GM12878 (cell line): Measurements from ENCODE around the gene ENOX1. TPM values are rescaled to one million over a fixed set of nuclear protein-coding genes. Genes with fewer than 3 reads are reported as not detected.

Experiments used
- ATAC-seq: fragments of 200-7000 bp; cut with Tn5 transposase; 3 replicates; pipeline ENCODE4 v1.9.1; 2020; ENCODE audit warnings: mild to moderate bottlenecking, moderate library complexity
- BruUV-seq: library from RNA; stranded (reverse); fragments of 400-500 nt; replicated peaks from 2 replicates; lab custom pipeline; 2021; lab: Mats Ljungman, UMichigan
- CTCF ChIA-PET: fragments of 300-600 bp; sonication (Branson Sonifier 250); formaldehyde crosslinking; extraction: SDS; loops from one replicate; lab custom pipeline; 2021; ENCODE audit warnings: inconsistent platforms; lab: Yijun Ruan, JAX
- POLR2A ChIA-PET: fragments of 350-600 bp; formaldehyde crosslinking; extraction: SDS; loops from one replicate; lab custom pipeline; 2021; ENCODE audit warnings: inconsistent platforms; lab: Charles Lee
- RAD21 ChIA-PET: fragments of 300-600 bp; sonication (Branson Sonifier 250); formaldehyde crosslinking; loops from one replicate; lab custom pipeline; 2023; ENCODE audit warnings: antibody characterized with exemption; ENCODE audit not compliant: unreplicated experiment; lab: Charles Lee
- SMC1A ChIA-PET: fragments of 300-600 bp; sonication (Branson Sonifier 250); formaldehyde crosslinking; loops from one replicate; lab custom pipeline; 2023; ENCODE audit not compliant: unreplicated experiment, uncharacterized antibody; lab: Charles Lee
- DNase-seq: peaks from one replicate; pipeline ENCODE4 v3.0.0-alpha.2; 2011; ENCODE audit warnings: low read depth, low spot score
- FAIRE-seq: peaks from 3 replicates; lab custom pipeline; 2011; peaks lifted over from hg19 to GRCh38; lab: Jason Lieb, UNC
- H2AFZ ChIP-seq: 2 replicates; pipeline ENCODE4 v1.6.0; 2011; ENCODE audit warnings: low read depth, low read length, control low read depth; ENCODE audit not compliant: control insufficient read depth
- H3K27ac ChIP-seq: 2 replicates; pipeline ENCODE4 v1.5.1; 2011; ENCODE audit warnings: control low read depth; ENCODE audit not compliant: control insufficient read depth, insufficient read depth
- H3K27me3 ChIP-seq, 2 experiments: replicated peaks in 1 of 2; 2 replicates each; pipeline versions ENCODE4 v1.6.0 to v1.6.1; 2011; ENCODE audit warnings: low read length in 1 of 2; ENCODE audit not compliant: control insufficient read depth in 2 of 2, insufficient read depth in 2 of 2
- H3K36me3 ChIP-seq, 2 experiments: 2 replicates each; pipeline ENCODE4 v1.5.1; 2011; ENCODE audit warnings: low read length in 1 of 2; ENCODE audit not compliant: control insufficient read depth in 2 of 2, insufficient read depth in 2 of 2
- H3K4me1 ChIP-seq: 2 replicates; pipeline ENCODE4 v1.6.1; 2011; ENCODE audit warnings: mild to moderate bottlenecking, low read length, moderate library complexity, mixed read lengths; ENCODE audit not compliant: control insufficient read depth, insufficient read depth
- H3K4me2 ChIP-seq: 2 replicates; pipeline ENCODE4 v1.6.0; 2011; ENCODE audit warnings: control low read depth; ENCODE audit not compliant: control insufficient read depth, insufficient read depth
- H3K4me3 ChIP-seq: fragments of 200-600 bp; sonication (generic); 2 replicates; pipeline ENCODE4 v1.5.1; 2016
- H3K79me2 ChIP-seq: 2 replicates; pipeline ENCODE4 v1.6.0; 2011; ENCODE audit warnings: low read length; ENCODE audit not compliant: control insufficient read depth, insufficient read depth
- H3K9ac ChIP-seq: 2 replicates; pipeline ENCODE4 v1.8.0; 2011; ENCODE audit warnings: low read length, control low read depth, mixed read lengths; ENCODE audit not compliant: control insufficient read depth, insufficient read depth
- H3K9me3 ChIP-seq: replicated peaks from 3 replicates; pipeline ENCODE4 v1.5.1; 2011; ENCODE audit warnings: mild to moderate bottlenecking, low read length; ENCODE audit not compliant: control insufficient read depth, insufficient read depth
- H4K20me1 ChIP-seq: 2 replicates; pipeline ENCODE4 v1.6.0; 2011; ENCODE audit not compliant: control insufficient read depth, insufficient read depth
- BACH1 ChIP-seq: fragments of 450-650 bp; IDR thresholded peaks from 2 replicates; pipeline ENCODE4 v1.6.1; 2017; ENCODE audit warnings: mild to moderate bottlenecking, borderline replicate concordance
- ESRRA ChIP-seq: IDR thresholded peaks from 2 replicates; pipeline ENCODE4 v1.6.1; 2012; ENCODE audit warnings: mild to moderate bottlenecking, low read length, improper control_type of control experiment
- FOS ChIP-seq: IDR thresholded peaks from 3 replicates; pipeline ENCODE4 v1.6.1; 2011; ENCODE audit warnings: borderline replicate concordance; ENCODE audit not compliant: insufficient read length; ENCODE audit errors: extremely low read depth
- ZNF217 ChIP-seq: fragments of 450-650 bp; IDR thresholded peaks from 2 replicates; pipeline ENCODE4 v1.6.1; 2017; ENCODE audit warnings: antibody characterized with exemption, mild to moderate bottlenecking
- WGBS: methylation state at CpG from one replicate; pipeline ENCODE4 v1.1.6; 2016; ENCODE audit warnings: low lambda C conversion rate; ENCODE audit not compliant: insufficient replicate concordance, insufficient coverage; ENCODE audit errors: missing lambda C conversion rate; 5-methylcytosine and 5-hydroxymethylcytosine counted together
- in situ Hi-C: fragments of 300-500 bp; cut with MboI; formaldehyde crosslinking; loops from 9 replicates; pipeline ENCODE4 v1.14.3; 2018; ENCODE audit warnings: mixed read lengths
- intact Hi-C: fragments of 100-400 bp; cut with micrococcal nuclease; formaldehyde crosslinking; loops from one replicate; pipeline ENCODE4 v1.14.2; 2022; ENCODE audit not compliant: unreplicated experiment
- polyA plus RNA-seq, 11 experiments: library from polyadenylated mRNA; depleted of rRNA in 4 of 11; unstranded in 6 of 11; stranded (reverse) in 5 of 11; fragments of >200 nt; fragmentation: Nextera tagmentation in 4 of 11; fragmentation: Illumina TruSeq in 1 of 11; extraction: Ambion mirVana in 4 of 11; extraction: Trizol in 1 of 11; gene quantifications; 1 replicate in 1 of 11; 2 replicates in 10 of 11; pipeline versions ENCODE4 v1.2.1 to v1.2.3, GENCODE V29; 2011 to 2016; ENCODE audit warnings: inconsistent platforms in 2 of 11, missing spikeins in 2 of 11, low read depth in 1 of 11
- total RNA-seq, 4 experiments: library from RNA; depleted of rRNA in 3 of 4; stranded (reverse); fragments of >200 nt in 3 of 4; fragmentation: Illumina TruSeq in 1 of 4; extraction: Trizol in 1 of 4; gene quantifications; 2 replicates each; pipeline versions ENCODE4 v1.2.1 to v1.2.3, GENCODE V29; 2013 to 2021
- TF ChIP-seq, protein P1 (sequence below): IDR thresholded peaks from 2 replicates; pipeline ENCODE4 v1.6.1; 2011; ENCODE audit warnings: low read depth, mild to moderate bottlenecking, low read length, moderate library complexity, borderline replicate concordance; ENCODE audit errors: extremely low read depth
- TF ChIP-seq, protein P2 (sequence below): fragments of 450-650 bp; IDR thresholded peaks from 2 replicates; pipeline ENCODE4 v1.6.1; 2017; ENCODE audit warnings: borderline replicate concordance

The ENOX1 gene
- total and polyA plus RNA-seq, 10 of the 15 experiments (the other 5 are each of a cell fraction or from before 2014, with no cell fraction given) = 0.11 to 0.26 (median 0.15) TPM

DNA sequence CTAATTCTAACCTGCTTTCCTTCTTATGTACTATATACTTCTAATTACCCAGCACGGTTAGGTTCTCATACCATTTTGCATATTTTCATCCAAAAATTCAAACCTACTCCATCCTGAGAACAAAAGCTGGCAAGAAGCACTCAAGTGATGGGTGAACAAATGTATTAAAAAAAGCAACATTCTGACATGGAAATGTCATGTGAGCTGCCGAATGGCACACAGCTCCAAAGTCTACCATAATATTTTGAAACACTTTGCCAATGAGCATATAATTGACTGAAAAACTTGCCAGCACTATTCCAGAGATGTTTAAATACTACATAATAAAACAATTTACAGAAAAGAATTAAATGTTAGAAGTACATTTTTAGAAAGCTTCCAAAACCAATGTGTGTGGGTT lies 274.6 kb downstream of the ENOX1 start:
- WGBS = 18% methylated on average over 2 of the region's 2 CpGs
- no peak for ATAC-seq
- H3K27me3 ChIP-seq = no peaks in the 10 kb centered on the region; a peak in 2 of 4 replicates

More for the DNA sequence above, 274.6 kb downstream of the ENOX1 start:
- in situ Hi-C loops = no loop called here
- CTCF ChIA-PET = no interaction called here
- intact Hi-C loops = no loop called here
- Histone ChIP-seq H4K20me1 (no peaks in the 10 kb centered on the region), H3K9ac (no peak overlapping the region), H3K36me3 (no peaks in the 10 kb centered on the region), H2AFZ (no peak overlapping the region)
- BruUV-seq = no TSS peak
- TF ChIP-seq, protein P1, sequence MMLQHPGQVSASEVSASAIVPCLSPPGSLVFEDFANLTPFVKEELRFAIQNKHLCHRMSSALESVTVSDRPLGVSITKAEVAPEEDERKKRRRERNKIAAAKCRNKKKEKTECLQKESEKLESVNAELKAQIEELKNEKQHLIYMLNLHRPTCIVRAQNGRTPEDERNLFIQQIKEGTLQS = no peak
- TF ChIP-seq, protein P2, sequence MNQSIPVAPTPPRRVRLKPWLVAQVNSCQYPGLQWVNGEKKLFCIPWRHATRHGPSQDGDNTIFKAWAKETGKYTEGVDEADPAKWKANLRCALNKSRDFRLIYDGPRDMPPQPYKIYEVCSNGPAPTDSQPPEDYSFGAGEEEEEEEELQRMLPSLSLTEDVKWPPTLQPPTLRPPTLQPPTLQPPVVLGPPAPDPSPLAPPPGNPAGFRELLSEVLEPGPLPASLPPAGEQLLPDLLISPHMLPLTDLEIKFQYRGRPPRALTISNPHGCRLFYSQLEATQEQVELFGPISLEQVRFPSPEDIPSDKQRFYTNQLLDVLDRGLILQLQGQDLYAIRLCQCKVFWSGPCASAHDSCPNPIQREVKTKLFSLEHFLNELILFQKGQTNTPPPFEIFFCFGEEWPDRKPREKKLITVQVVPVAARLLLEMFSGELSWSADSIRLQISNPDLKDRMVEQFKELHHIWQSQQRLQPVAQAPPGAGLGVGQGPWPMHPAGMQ = no peak
- TF ChIP-seq BACH1 (no peak), FOS (no peak), ZNF217 (no peak), ESRRA (no peak)
- TF ChIP-seq, all 136 proteins: peak for 0
- H3K9me3 ChIP-seq = no peaks in the 10 kb centered on the region
- SMC1A ChIA-PET = no interaction called here
- FAIRE-seq (no peak), DNase-seq (no peak)
- H3K79me2 ChIP-seq = no peaks in the 10 kb centered on the region
- POLR2A ChIA-PET = no interaction called here
- no peak overlapping the region for H3K4me2 ChIP-seq
- H3K4me3 ChIP-seq = no peak overlapping the region
- RAD21 ChIA-PET = no interaction called here
- no peak overlapping the region for H3K27ac ChIP-seq
- no peaks in the 10 kb centered on the region for H3K4me1 ChIP-seq
